ENCODE results near the gene GALNT18.

GALNT18 gene

DNA sequence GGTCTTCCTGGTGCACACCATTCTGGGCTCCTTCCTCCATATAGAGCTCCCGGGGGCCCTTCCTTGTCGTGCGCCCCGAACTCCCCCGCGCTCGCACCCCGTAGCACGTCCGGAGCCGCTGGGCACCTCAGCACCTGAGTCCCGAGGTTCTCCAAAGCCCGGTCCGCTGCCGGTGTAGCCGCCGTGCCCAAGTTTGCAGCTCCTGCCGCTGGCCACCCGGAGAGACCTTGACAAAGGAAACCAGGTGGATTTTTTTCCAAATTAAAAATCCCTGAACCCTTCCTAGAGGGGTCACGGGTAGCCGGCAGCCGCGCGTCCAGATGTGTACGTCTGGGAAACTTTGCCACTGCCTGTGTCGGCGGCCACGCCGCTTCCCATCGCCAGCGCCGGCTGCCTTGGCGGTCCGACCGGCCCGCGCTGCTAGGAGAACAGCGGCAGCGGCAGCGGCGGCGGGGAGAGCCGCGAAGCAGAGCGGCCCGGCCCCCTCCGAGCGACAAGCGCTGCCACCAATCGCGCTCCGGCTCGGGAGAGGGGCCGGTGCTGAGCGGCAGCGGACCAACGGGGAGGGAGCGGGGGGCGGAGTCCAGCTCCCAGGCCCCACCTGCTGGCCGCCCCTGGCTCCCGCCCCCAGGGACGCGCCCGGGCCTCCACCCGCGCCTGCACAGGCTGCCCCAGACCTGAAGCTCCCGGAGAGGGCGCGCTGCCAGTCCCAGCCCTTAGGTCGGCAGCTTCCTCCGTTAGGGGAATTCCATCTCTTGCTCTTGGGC is at the start of gene GALNT18:
Gene GALNT18, minus strand, starts transcription at position 433 of the 767 bp plus-strand sequence.
- DNase-seq: peak; percentile 48

GRCh38 chr11:11670574-11670973 is 48.8 kb upstream of the GALNT18 start:
- DNase-seq: no peak

GRCh38 chr11:11669233-11669846 is 47.5 kb upstream of the GALNT18 start:
- DNase-seq: no peak

DNA sequence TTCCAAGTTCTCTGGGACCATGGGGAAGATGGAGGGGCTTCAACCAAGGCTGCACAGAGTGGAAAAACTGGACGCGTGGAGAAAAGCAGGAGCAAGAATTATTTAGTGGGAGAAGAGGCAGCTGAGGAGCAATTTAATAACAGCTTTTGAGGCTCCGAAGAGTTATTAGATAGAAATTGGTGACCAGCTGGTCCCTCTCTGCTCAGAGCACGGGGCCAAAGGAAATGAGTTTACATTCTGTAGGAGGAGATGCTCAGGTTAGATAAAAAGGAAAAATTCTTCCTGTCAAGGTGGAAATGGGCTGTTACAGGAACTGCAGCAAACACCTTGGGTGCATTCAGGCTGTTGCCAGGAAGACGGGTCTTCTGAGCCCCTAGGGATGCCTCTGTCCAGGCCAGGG is 47.0 kb upstream of the GALNT18 start:
- no peak for DNase-seq

GRCh38 chr11:11668274-11668673 is 46.5 kb upstream of the GALNT18 start:
- DNase-seq: no peak

DNA sequence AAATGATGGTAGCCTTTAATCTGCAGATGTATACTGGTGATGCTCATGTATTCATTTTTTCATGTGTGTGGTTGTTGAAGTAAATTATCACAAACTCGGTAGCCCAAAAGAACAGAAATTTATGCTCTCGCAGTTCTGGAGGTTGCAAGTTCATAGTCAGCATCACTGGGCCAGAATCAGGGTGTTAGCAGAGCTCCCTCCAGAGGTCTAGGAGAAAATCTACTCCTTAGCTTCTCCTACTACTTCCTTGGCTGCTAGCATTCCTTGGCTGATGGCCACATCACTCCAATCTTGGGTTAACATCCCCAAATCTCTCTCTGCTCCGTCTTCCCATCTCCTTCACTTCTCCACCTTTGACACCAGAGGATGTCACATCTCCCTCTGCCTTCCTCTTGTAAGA is 45.3 kb upstream of the GALNT18 start:
- DNase-seq: no peak

- DNase-seq: no peak
Measured at GRCh38 chr11:11665407-11665806, 43.6 kb upstream of the GALNT18 start.

DNA sequence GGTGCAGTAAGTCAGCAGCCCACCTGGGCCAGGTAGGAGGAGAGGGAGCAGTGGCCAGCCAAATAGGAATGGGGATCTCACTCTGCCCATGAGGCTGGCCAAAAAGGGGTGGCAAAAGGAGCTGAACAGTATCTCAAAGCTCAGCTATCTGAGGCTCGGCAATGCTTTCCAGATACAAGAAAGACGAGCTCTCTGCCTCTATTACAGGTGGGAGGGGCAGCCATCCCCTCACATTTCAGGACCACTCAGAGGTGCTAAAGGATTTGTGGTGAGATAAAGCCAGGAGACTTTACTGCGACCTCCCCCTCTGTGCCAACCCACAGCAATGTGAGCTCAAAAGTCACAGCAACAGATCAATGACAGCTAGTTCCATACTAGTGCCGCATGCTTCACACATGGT is 42.1 kb upstream of the GALNT18 start:
- DNase-seq: no peak

GRCh38 chr11:11662578-11662977 is 40.8 kb upstream of the GALNT18 start:
- DNase-seq: no peak

- no peak for DNase-seq
Measured at GRCh38 chr11:11661326-11662040, 39.7 kb upstream of the GALNT18 start.

- DNase-seq: no peak
Measured at GRCh38 chr11:11660363-11660740, 38.5 kb upstream of the GALNT18 start.

- DNase-seq: no peak
Measured at GRCh38 chr11:11659567-11660362, 38.0 kb upstream of the GALNT18 start.

DNA sequence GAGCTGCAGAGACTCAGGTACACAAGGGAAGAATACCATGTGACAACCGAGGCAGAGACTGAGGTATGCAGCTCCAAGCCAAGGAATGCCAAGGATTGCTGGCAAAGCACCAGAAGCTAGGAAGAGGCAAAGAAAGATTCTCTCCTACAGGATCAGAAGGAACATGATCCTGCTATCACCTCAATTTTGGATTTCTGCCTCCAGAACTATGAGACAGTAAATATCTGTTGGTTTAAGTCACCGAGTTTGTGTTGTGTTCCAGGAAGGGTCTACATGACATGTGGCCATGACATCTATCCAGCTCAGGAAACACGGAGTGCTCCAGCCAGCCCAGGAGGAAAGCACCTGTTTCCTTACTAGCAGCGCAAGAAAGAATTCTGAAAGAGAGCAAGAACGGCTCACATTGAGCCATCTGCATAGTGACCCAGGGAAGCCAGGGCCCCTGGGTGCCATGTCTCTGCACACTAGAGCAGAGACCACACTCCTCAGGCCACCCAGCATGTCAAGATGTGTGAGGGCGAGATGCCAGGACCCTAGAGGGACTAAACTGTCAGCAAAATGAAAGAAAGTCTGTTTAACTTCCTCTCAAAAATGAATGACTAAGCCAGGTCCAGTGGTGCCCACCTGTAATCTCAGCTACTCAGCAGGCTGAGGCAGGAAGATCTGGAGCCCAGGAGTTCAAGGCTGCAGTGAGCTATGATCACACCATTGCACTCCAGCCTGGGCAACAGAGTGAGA is 35.6 kb upstream of the GALNT18 start:
- DNase-seq: no peak

GRCh38 chr11:11641581-11641980 is 19.8 kb upstream of the GALNT18 start:
- no peak for DNase-seq

GRCh38 chr11:11640996-11641395 is 19.2 kb upstream of the GALNT18 start:
- DNase-seq: no peak

DNA sequence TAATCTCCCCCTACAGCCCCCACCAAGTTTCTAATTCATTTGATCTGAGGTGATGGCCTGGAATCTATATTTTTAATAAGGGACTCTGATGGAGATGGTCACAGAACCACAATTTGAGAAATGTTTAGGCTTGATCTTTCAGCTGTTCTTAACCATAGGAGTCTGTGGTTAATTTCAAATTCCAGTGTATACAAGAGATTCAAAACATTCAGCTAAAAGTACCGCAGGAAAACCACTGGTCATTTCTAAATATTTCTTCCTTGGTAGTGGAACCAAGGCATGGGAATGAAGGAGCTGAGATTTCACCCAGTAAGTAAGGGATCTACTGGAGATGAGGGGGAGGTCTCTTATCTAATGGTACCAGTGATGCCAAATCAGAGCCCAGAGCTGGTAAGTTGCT is 18.3 kb upstream of the GALNT18 start:
- DNase-seq: no peak

- no peak for DNase-seq
Measured at GRCh38 chr11:11636671-11637070, 14.9 kb upstream of the GALNT18 start.

DNA sequence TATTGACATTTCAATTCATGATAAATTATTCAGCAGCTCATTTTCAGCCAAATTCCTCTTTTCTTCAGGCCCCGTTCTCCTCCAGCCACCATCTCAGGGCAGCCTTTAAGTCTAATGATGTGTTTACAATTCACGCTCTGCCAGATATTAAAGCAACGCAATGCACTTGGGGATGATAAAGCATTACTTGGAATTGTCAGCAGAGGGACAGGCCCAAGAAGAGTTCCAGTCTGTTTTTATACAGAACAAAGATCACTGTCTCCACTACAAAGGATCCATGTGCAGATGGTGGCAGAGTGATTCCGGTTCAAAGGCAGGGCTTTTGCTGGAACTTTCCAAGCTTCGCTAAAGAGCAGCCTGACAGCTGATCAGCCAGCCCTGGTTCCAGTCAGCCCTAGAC is 13.6 kb upstream of the GALNT18 start:
- no peak for DNase-seq

DNA sequence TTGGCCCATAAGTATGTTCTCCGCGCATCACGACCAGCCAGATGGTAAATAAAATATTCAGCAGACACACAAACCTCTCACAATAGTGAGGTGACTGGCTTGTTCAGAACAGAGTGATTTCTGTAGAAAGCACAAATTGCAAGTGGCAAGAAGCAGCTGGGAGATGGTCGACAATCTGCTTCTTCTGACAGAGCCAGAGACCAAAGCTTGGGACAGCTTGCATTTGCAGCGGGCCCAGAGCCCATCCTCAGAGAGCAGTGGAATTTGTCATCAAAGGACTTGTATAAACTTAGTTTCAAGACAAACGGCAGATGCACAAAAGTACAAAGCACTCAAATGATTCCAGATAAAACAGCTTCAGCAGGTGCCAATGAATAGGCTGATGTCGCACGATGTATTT is 7.6 kb upstream of the GALNT18 start:
- DNase-seq: no peak

DNA sequence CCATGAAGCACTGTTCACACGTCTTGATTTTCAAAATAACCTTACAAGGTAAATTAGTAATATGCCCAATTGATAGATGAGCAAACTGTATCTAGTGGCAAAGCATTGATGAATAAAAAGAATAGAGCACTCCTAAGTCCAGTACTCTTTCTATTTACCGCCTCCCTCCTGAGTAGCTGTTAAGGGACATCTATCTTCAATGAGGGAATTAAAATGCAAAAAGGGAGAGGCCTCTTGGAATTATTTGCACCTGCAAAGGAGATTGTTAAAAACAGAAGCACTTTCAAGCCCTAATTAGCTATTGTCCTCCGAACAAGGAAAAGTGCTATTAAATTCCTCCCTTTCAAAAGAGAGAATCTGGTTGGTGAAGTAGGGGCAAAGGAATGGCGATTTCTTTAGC is 6.8 kb upstream of the GALNT18 start:
- DNase-seq: no peak

DNA sequence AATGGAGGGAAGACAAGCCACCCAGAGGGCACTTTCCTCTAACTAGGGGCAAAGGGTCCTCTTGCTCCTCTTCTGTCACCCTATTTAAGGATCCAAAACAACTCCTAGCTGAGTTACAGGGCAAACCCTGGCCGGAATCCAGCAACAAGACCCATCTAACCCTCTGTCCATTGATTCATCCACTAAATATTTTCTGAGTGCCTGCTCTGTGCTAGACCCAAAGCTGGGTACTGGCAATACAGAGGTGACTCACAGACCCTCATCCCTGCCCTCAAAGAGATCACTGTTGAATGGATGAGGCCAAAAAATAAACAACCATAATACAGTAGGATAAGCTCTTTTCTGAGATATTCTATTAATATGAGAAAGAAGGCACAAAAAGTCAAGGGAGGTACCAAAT is 4.3 kb upstream of the GALNT18 start:
- DNase-seq: no peak

DNA sequence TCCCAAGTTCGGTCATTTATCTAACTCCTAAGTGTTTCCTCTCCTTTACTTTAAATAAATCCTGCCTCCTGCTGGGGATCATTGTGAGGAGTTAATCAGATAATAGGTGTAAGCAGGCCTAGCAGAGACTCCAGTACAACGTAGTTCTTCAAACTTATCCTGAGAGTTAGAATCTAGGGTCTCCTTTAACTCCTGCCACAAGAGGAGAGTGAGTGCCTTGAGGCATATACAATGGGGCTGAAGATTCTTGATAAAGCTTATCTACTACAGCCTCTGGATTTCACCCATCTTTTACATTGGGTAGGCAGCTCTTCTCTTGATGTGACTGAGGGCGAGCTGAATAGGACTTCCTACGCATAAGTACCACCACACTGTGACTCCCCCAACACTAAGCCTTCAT is 3.1 kb upstream of the GALNT18 start:
- DNase-seq: no peak

DNA sequence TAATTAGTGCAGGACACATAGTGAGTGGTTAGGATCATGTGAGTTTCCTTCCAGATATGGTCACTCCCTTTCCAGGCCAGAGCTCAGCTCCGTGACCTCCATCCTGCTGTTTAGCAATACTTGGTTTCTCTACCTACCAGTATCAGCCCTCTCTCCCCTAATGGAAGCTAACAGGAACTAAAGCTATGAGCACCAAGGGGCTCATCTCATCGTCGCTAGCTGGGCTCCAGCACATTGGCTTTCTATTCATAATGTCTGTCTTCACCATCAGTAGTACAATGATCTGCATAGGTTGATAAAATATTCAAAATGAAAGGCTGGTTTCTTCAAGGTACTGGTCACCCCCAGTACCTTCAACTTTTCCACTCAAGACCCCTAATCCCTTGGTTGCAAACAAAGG is 2.4 kb upstream of the GALNT18 start:
- no peak for DNase-seq

Data from stimulated activated naive CD4-positive, alpha-beta T cell treated with Interleukin-2 at 50 U/mL for 16 hours (primary cell).